Sigmoid colon (tissue), 4 donors: Measurements from ENCODE around the gene DES.

Source experiments
- EP300 ChIP-seq, 4 donors: sonication (generic); formaldehyde crosslinking; IDR thresholded peaks; one replicate each; pipeline ENCODE4 v1.6.1; 2017; ENCODE audit warnings: antibody characterized with exemption in 4 of 4
- POLR2A ChIP-seq, 2 donors: fragments of 450-650 bp; IDR thresholded peaks; one replicate each; pipeline ENCODE4 v1.6.1; 2016; ENCODE audit warnings: antibody characterized with exemption in 2 of 2, mild to moderate bottlenecking in 2 of 2, moderate library complexity in 2 of 2
- TF ChIP-seq, protein P1 (sequence below), 4 experiments: fragments of 450-650 bp in 3 of 4; fragments of 200-600 bp in 1 of 4; IDR thresholded peaks; one replicate each; pipeline ENCODE4 v1.5.1; 2016 to 2019; ENCODE audit warnings: antibody characterized with exemption in 4 of 4, mild to moderate bottlenecking in 3 of 4, moderate library complexity in 2 of 4

- TF ChIP-seq, protein P1, sequence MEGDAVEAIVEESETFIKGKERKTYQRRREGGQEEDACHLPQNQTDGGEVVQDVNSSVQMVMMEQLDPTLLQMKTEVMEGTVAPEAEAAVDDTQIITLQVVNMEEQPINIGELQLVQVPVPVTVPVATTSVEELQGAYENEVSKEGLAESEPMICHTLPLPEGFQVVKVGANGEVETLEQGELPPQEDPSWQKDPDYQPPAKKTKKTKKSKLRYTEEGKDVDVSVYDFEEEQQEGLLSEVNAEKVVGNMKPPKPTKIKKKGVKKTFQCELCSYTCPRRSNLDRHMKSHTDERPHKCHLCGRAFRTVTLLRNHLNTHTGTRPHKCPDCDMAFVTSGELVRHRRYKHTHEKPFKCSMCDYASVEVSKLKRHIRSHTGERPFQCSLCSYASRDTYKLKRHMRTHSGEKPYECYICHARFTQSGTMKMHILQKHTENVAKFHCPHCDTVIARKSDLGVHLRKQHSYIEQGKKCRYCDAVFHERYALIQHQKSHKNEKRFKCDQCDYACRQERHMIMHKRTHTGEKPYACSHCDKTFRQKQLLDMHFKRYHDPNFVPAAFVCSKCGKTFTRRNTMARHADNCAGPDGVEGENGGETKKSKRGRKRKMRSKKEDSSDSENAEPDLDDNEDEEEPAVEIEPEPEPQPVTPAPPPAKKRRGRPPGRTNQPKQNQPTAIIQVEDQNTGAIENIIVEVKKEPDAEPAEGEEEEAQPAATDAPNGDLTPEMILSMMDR (IDR thresholded peaks at IDR 0.05) = no peak
- TF ChIP-seq POLR2A (IDR thresholded peaks at IDR 0.05) (no peak), EP300 (IDR thresholded peaks at IDR 0.05) (no peak)
These were observed 33.3 kb upstream of the DES start for GRCh38 chr2:219384859-219385258.
